ENCODE data around the gene ZDHHC16. TPM values are rescaled to one million over a fixed set of nuclear protein-coding genes. Genes with fewer than 3 reads are reported as not detected.

The ZDHHC16 gene
- total RNA-seq, 1 experiment from 2014 or later = 82.0 TPM

Small RNA genes lying within 50 kb of the gene (small RNA-seq; reads per million reads assigned to genes)
- gene RF00019 = not detected

Other genes starting within 250 kb of the ZDHHC16 start
- gene ARHGAP19, start 153.5 kb upstream of the ZDHHC16 start, total RNA-seq (2014; rRNA removed; shearing (Covaris generic)) = 9.0 and 11.1 TPM in 2 replicates
- 3.3 and 4.3 TPM in 2 replicates for gene FRAT1, start 126.9 kb upstream of the ZDHHC16 start, total RNA-seq (2014; rRNA removed; shearing (Covaris generic))
- 11.8 and 12.9 TPM in 2 replicates for gene FRAT2, start 111.4 kb upstream of the ZDHHC16 start, total RNA-seq (2014; rRNA removed; shearing (Covaris generic))
- gene RRP12, start 44.8 kb upstream of the ZDHHC16 start, total RNA-seq (2014; rRNA removed; shearing (Covaris generic)) = 68.6 and 75.5 TPM in 2 replicates
- 1,002 and 1,071 TPM in 2 replicates for gene PGAM1, start 20.0 kb upstream of the ZDHHC16 start, total RNA-seq (2014; rRNA removed; shearing (Covaris generic))
- gene EXOSC1, start 169 bp upstream of the ZDHHC16 start, total RNA-seq (2014; rRNA removed; shearing (Covaris generic)) = 73.4 and 78.3 TPM in 2 replicates
- 129 and 152 TPM in 2 replicates for gene MMS19, start 52.2 kb downstream of the ZDHHC16 start, total RNA-seq (2014; rRNA removed; shearing (Covaris generic))
- 42.1 and 53.0 TPM in 2 replicates for gene UBTD1, start 52.7 kb downstream of the ZDHHC16 start, total RNA-seq (2014; rRNA removed; shearing (Covaris generic))
- gene ANKRD2, start 126.6 kb downstream of the ZDHHC16 start, total RNA-seq (2014; rRNA removed; shearing (Covaris generic)) = not detected in 2 replicates
- 0.53 TPM in 1 of 2 replicates, not detected in the other for gene HOGA1, start 138.2 kb downstream of the ZDHHC16 start, total RNA-seq (2014; rRNA removed; shearing (Covaris generic))
- not detected in 2 replicates for gene C10orf62, start 143.5 kb downstream of the ZDHHC16 start, total RNA-seq (2014; rRNA removed; shearing (Covaris generic))
- gene MORN4, start 187.3 kb downstream of the ZDHHC16 start, total RNA-seq (2014; rRNA removed; shearing (Covaris generic)) = 1.9 and 3.6 TPM in 2 replicates
- gene PI4K2A, start 194.5 kb downstream of the ZDHHC16 start, total RNA-seq (2014; rRNA removed; shearing (Covaris generic)) = 19.8 and 20.5 TPM in 2 replicates
- gene AVPI1, start 241.1 kb downstream of the ZDHHC16 start, total RNA-seq (2014; rRNA removed; shearing (Covaris generic)) = 27.4 and 34.9 TPM in 2 replicates